Activated naive CD8-positive, alpha-beta T cell (primary cell): ENCODE results near the gene CPNE5.
A peak's percentile ranks its signal among the peaks of the same experiment; 100 is the strongest.

Source experiments
- H3K27ac Mint-ChIP-seq: one replicate; pipeline ENCODE4 v1.8.0; 2021; ENCODE audit warnings: mixed read lengths
- H3K27me3 Mint-ChIP-seq: one replicate; pipeline ENCODE4 v1.8.0; 2021; ENCODE audit warnings: mixed read lengths
- H3K36me3 Mint-ChIP-seq: one replicate; pipeline ENCODE4 v1.8.0; 2021; ENCODE audit warnings: mixed read lengths
- H3K4me1 Mint-ChIP-seq: one replicate; pipeline ENCODE4 v1.8.0; 2021; ENCODE audit warnings: low read depth, mixed read lengths
- H3K4me3 Mint-ChIP-seq: one replicate; pipeline ENCODE4 v1.8.0; 2021; ENCODE audit warnings: mild to moderate bottlenecking, mixed read lengths
- H3K9me3 Mint-ChIP-seq: one replicate; pipeline ENCODE4 v1.8.0; 2021; ENCODE audit warnings: low read depth, mixed read lengths

The CPNE5 gene

DNA sequence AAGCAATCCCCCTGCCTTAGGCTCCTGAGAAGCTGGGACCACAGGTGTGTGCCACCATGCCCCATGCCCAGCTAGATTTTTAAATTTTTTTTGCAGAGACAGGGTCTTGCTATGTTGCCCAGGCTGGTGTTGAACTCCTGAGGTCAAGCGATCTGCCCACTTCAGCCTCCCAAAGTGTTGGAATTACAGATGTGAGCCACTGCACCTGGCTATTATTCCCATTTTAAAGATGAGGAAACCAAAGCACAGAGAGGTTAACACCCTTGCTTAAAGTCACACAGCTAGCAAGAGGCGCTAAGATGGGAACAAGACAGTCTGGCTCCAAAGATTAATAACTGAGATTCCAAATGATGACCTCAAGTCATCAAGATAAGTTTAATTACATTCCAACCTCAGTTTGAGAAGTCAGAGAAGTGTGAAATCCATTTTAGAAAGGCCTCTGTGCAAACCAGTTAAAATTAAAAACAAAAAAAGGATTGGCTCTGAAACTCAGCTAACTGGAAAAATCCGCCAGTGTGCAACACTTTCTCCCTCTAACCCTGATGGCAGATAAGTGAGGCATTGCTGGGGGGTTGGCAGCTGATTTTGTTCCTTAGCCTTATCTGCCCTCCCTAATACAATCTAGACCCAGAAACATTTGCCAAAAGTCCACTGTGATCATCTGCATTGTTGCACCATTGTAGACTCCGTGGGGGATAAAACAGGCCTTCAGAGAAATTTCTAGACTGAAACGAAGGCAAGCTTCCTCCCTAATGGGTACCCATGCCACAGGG, 55.5 kb downstream of the CPNE5 start:
- no peak overlapping the region for H3K27ac Mint-ChIP-seq
- H3K27me3 Mint-ChIP-seq, result peaks cover 1% of the 10 kb centered on the region
- no peak overlapping the region for H3K4me3 Mint-ChIP-seq
- H3K9me3 Mint-ChIP-seq, result peaks cover 3% of the 10 kb centered on the region
- peaks cover 3% of the 10 kb centered on the region for H3K4me1 Mint-ChIP-seq
- no peaks in the 10 kb centered on the region for H3K36me3 Mint-ChIP-seq

DNA sequence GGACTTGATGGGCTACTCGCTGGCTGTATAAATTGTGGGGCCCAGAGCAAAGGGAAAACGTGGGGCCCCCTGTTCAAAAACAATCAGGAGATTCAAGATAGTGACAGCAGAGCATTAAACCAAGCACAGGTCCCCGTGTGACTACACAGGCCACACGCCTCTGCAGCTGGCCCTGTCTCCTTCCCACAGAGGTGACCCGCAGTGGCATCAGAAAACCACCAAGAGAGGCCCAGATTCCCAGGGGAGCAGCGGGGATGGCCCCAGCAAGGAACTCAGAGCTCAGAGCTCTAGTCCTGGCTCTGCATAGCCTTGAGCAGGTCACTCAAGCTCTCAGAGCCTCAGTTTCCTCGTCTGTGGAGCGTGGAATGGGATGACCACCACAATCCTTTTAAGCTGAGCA, 57.6 kb downstream of the CPNE5 start:
- H3K4me1 Mint-ChIP-seq, result no peaks in the 10 kb centered on the region
- no peaks in the 10 kb centered on the region for H3K36me3 Mint-ChIP-seq
- H3K27ac Mint-ChIP-seq, result no peak overlapping the region
- H3K9me3 Mint-ChIP-seq, result no peaks in the 10 kb centered on the region
- no peaks in the 10 kb centered on the region for H3K27me3 Mint-ChIP-seq
- no peak overlapping the region for H3K4me3 Mint-ChIP-seq

DNA sequence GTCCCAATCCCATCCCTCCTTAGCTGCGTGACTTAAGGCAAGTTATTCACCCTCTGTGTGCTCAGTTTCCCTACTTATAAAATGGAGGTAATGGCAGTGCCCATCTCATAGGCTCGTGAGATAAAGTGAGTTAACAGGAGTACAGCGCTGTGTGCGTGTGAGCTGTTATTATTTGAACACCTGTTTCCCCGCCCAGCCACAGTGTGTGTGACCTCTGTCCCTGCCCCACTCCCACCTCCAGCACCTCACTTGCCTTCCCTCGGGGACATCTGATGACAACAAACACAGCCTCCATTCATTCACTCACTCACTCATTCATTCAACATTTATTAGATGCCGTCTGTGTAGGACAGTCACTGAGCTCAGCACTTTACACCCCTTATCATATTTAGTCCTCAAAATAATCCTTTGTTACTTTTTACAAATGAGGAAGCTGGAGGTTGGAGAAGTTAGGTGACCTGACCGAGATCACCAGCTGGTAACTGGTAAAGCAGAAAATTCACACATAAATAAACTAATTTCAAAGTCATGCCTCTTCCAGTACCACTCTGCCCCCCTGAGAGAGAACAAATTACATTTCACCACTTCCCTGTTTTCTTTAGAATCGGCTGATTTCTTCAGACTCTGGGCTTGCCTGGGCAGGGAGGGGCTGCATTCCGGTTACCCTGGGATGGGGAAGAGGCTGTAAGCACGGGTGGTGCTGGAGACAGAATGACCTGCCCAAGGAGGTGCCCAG, 58.6 kb downstream of the CPNE5 start:
- Mint-ChIP-seq H3K4me1 (no peaks in the 10 kb centered on the region), H3K4me3 (no peak overlapping the region), H3K27ac (no peak overlapping the region), H3K27me3 (no peaks in the 10 kb centered on the region), H3K36me3 (no peaks in the 10 kb centered on the region), H3K9me3 (no peaks in the 10 kb centered on the region)

DNA sequence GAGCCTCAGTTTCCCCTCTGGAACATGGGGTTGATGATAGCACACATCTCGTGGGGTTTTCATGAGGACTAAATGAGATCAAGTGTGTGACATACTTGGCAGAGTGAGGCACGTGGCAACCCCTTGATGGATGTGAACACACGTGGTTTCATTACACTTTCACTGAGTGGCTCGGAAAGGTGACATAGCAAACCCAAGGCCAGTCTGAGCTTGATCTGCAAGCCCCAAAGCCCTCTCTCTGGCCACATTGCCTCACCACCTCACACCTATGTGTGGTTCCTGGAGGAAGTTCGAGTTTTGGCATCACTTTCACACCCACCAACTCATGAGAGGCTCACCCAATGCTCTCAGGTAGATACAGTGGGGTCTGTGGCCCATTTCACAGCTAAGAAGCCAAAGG, 60.0 kb downstream of the CPNE5 start:
- Mint-ChIP-seq H3K36me3 (no peaks in the 10 kb centered on the region), H3K27me3 (no peaks in the 10 kb centered on the region), H3K27ac (no peak overlapping the region), H3K4me3 (no peak overlapping the region), H3K4me1 (no peaks in the 10 kb centered on the region), H3K9me3 (no peaks in the 10 kb centered on the region)

DNA sequence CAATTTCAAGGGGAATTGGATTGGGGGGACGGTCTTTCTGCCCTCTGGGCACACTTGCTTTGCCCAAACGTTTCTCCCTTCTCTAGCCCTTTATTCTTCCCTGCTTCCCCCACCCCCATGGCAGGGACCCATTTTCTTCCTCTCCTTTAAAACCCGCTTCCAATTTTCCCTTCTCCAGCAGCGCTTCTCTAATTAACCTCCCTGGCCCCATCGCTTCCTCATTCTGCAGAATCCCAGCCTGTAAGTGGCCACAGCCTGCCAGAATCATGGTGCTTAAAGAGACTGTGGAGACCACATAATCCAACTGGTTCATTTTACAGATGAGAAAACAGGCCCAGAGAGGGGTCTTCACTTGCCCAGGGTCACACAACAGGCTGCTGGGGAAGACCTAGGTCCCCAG, 61.4 kb downstream of the CPNE5 start:
- Mint-ChIP-seq H3K4me1 (no peaks in the 10 kb centered on the region), H3K4me3 (no peak overlapping the region), H3K27ac (no peak overlapping the region), H3K9me3 (no peaks in the 10 kb centered on the region), H3K27me3 (no peaks in the 10 kb centered on the region), H3K36me3 (no peaks in the 10 kb centered on the region)

DNA sequence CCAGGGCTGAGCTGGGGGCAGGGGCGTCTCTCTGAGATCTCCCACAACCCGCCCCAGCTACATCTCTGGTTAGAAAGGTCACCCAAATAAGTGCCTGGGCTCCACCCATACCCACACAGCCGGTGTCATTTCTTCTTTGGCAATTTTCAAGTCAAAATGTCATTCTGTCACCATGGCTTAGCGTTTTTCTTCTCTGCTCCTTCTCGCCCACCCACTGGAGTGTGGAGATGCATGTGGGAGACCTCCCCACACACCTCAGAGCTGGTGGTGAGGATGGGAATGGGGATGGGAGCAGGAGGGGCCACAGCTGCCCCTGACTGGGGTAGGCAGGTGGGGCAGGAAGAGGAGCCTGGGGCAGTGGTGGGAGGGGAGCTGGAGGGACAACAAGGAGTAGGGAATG, 63.1 kb downstream of the CPNE5 start:
- no peaks in the 10 kb centered on the region for H3K9me3 Mint-ChIP-seq
- no peaks in the 10 kb centered on the region for H3K36me3 Mint-ChIP-seq
- H3K4me1 Mint-ChIP-seq, result peaks cover 7% of the 10 kb centered on the region
- H3K4me3 Mint-ChIP-seq, result no peak overlapping the region
- H3K27me3 Mint-ChIP-seq, result no peaks in the 10 kb centered on the region
- H3K27ac Mint-ChIP-seq, result no peak overlapping the region

DNA sequence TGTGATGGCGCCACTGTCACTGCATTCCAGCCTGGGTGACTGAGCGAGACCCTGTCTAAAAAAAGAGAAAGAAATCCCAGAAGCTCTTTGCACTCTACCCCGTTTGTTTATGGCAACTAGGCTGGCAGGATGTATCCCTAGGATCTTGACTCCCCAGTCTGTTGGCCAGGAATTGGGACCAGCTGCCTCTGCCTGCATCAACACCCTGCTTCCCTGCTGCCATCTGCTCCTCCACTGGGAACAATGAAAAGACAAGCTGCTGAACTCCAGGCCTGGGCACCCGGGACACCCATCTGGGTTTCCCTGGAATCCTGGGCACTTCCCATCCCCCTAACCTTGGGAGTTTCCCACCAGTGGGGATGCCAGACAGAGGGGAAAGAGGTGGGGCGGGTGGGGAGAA, 64.9 kb downstream of the CPNE5 start:
- Mint-ChIP-seq H3K4me3 (no peak overlapping the region), H3K27ac (no peak overlapping the region), H3K4me1 (peaks cover 25% of the 10 kb centered on the region), H3K27me3 (no peaks in the 10 kb centered on the region), H3K36me3 (no peaks in the 10 kb centered on the region), H3K9me3 (no peaks in the 10 kb centered on the region)

DNA sequence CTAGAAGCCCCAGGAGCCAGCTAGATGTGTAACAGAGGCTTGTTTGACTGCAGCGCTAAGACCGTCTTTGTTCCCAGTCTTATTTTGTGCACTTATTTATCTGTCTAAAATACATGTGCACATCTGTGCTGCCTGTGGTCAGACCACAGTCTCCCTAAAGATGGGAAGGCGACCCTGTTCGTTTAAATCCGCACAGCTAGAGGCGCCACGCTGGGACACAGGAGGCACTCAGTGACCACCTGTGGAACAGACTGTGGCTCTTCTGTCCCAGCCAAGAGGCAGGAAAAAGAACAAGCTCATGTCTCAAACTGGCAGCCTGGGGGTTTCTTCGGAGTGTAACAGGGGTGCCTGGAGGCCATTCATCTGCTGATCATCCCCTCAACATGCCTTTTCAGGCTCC, 66.8 kb downstream of the CPNE5 start:
- Mint-ChIP-seq H3K4me3 (no peak overlapping the region), H3K4me1 (peaks cover 38% of the 10 kb centered on the region), H3K27me3 (no peaks in the 10 kb centered on the region), H3K36me3 (no peaks in the 10 kb centered on the region), H3K27ac (no peak overlapping the region), H3K9me3 (no peaks in the 10 kb centered on the region)

DNA sequence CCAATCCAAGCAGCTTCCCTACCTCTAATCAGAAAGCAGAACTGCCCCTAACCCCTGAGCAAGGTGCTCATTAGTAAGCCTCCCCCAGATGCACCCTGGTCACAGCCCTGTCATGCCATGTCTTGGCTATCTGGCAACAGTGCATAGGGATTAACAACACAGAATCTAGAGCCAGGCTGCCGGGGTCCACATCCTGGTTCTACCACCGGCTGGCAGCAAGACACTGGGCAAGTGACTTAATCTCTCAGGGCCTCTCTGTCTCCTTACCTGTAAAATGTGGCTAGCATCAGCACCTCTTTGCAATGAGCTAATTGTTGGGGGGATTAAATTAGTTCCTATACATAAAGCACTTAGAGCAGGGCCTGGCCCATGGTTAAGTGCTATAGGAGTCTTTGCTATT, 68.1 kb downstream of the CPNE5 start:
- Mint-ChIP-seq H3K4me1 (peaks cover 44% of the 10 kb centered on the region), H3K9me3 (no peaks in the 10 kb centered on the region), H3K4me3 (peak overlapping the region; percentile 25), H3K27ac (peak overlapping the region; percentile 68), H3K27me3 (no peaks in the 10 kb centered on the region), H3K36me3 (no peaks in the 10 kb centered on the region)

DNA sequence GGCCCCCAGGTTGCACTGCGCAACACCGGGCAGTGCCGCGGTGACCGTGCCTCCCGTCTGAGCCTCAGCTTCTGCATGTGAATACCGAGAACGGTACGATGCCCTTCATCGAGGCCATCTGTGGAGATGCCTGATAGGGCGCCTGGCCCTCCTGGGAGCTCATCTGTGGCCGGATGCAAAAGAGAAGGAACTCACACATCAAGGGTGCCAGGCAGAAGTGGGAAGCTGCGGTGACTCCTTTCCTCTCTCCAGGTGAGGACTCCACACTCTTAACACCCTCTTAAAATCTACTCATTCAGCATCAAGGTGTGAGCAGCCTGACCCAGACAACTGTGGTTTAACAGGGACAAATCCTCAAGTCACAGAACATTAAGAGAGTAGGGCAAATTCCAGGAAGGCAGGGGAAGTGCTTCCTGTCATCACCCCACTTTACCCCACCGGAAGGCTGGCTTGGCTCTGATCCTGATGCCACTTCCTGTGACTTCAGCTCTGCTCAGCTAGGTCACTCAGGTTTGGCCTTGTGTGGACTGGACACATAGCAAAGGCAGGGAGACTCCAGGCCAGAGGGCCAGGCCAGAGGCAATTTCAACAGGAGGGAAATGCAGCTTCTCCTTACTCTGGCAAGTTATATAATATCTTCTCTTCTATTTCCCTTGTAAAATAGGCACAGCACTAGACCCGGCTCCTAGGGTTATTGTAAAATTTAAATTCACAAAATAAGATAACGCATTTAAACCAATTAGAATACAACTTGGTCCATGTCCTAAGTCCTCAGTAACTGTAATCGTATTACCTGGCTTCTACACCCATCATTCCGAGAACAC, 69.4 kb downstream of the CPNE5 start:
- H3K27ac Mint-ChIP-seq, result peak overlapping the region; percentile 68
- H3K4me3 Mint-ChIP-seq, result peak overlapping the region; percentile 62
- H3K36me3 Mint-ChIP-seq, result no peaks in the 10 kb centered on the region
- H3K9me3 Mint-ChIP-seq, result no peaks in the 10 kb centered on the region
- peaks cover 45% of the 10 kb centered on the region for H3K4me1 Mint-ChIP-seq
- H3K27me3 Mint-ChIP-seq, result no peaks in the 10 kb centered on the region

DNA sequence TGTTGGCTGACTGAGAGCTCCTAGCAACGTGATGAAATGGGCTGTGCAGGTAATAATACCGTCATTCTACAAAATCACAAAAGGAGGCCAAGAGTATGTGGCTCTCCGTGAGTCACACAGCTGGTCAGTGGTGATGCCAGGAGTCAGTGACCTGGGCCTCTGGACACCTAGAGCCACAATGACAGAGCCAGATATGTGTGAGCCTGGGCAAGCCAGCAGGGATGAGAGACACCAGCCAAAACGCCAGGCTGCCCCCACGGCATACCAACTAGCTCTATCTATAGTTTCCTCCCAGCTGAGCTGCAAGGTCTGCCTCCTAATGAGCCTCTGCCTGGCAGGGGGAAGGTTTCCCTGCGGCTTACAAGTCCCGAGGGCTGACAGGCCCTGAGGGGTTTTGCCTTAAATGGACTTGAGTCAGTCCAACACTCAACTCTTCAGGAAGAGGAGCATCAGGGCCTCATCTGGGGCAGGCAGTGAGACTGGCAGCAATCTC, 70.0 kb downstream of the CPNE5 start:
- peak overlapping the region; percentile 62 for H3K4me3 Mint-ChIP-seq
- peaks cover 45% of the 10 kb centered on the region for H3K4me1 Mint-ChIP-seq
- peak overlapping the region; percentile 68 for H3K27ac Mint-ChIP-seq
- H3K36me3 Mint-ChIP-seq, result no peaks in the 10 kb centered on the region
- H3K9me3 Mint-ChIP-seq, result no peaks in the 10 kb centered on the region
- no peaks in the 10 kb centered on the region for H3K27me3 Mint-ChIP-seq

DNA sequence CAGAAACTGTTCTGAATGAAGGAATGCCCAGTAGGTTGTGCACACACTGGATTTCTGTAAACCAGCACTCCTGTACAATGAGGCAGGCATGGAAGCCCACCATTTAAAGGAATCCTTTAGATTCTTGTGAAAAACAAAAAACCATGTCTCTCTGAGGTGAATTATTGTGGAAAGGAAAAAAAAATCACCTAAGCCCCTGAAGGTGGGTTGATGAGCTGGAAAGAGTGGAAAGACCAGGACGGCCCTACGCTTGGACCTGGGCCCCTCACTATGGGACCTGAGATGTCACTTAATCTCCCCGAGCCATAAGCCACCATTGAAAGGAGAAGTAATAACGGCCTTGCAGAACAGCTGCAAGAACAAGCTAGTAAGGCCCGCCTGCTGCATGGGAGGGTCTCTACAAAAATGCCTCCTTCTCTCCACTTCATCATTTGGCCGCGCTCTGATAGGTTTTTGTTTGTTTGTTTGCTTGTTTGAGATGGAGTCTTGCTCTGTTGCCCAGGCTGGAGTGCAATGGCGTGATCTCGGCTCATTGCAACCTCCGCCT, 72.8 kb downstream of the CPNE5 start:
- Mint-ChIP-seq H3K9me3 (no peaks in the 10 kb centered on the region), H3K36me3 (no peaks in the 10 kb centered on the region), H3K4me1 (peaks cover 42% of the 10 kb centered on the region), H3K4me3 (no peak overlapping the region), H3K27ac (no peak overlapping the region), H3K27me3 (no peaks in the 10 kb centered on the region)

DNA sequence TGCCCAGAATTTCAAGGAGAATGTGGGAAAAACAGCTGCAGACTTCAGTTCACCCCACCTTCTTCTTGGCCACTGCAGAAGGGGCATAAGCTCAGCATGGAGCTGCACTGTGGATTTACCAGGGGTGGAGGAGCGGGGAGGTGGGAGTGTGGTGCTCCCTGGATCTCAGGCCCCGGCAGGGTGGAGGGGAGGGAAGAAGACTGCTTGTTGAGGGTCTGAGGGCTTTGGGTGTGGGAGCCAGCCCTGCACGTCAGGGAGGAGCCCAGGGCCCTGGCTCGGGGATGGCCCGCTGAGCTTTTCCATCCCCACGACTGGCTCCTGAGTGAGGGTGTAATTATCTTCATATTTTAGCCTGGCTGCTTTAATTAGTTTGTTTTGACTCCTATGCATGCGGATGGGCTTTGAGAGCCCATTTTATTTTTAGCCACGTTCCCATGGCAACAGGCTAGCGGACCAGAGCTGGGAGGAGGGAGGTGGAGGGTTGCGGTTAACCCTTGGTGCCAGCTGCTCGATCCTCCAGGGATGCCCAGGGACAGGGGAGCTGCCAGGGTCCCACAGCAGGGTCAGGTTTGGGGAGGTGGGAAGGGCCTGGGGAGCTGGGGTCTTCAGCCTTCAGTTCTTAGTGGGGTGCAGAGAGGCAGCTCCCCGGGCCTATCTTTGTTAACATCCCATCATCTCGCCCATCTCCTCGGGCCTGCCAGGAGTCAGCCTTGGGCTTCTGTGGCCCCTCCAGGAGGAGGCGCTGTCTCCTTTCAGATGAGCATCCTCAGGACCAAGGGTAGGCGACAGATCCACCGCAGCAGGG, 73.4 kb downstream of the CPNE5 start:
- H3K4me1 Mint-ChIP-seq, result peaks cover 35% of the 10 kb centered on the region
- H3K9me3 Mint-ChIP-seq, result no peaks in the 10 kb centered on the region
- H3K36me3 Mint-ChIP-seq, result no peaks in the 10 kb centered on the region
- no peaks in the 10 kb centered on the region for H3K27me3 Mint-ChIP-seq
- no peak overlapping the region for H3K4me3 Mint-ChIP-seq
- no peak overlapping the region for H3K27ac Mint-ChIP-seq

DNA sequence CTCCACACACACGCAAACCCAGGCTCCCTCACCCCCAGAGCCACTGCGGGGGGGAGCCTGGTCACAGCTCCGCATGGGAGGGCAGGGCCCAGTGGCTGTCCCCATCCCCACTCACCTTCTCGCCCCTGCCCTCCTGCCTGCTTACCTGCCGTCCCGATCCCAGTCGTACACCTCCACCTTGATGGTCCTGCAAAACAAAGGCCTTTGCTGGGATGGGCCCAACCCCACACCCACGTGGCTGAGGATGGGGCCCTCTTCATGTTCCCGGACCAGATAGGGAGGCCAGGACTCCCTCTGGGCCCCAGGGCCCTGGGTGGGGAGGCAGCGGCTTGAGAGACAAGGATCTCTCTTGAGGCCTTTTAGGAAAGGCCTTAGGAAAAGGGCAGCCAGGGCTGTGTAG, 74.1 kb downstream of the CPNE5 start:
- Mint-ChIP-seq H3K4me3 (no peak overlapping the region), H3K27me3 (no peaks in the 10 kb centered on the region), H3K9me3 (no peaks in the 10 kb centered on the region), H3K27ac (no peak overlapping the region), H3K36me3 (no peaks in the 10 kb centered on the region), H3K4me1 (peaks cover 29% of the 10 kb centered on the region)
